A549 (cell line): ENCODE measurements around the gene HPCAL1.
A peak's percentile ranks its signal among the peaks of the same experiment; 100 is the strongest.

ENCODE experiments used
- CBX8 ChIP-seq: fragments of 200-600 bp; sonication (generic); IDR thresholded peaks from 2 replicates; pipeline ENCODE4 v1.6.1; 2016
- CEBPB ChIP-seq, 2 experiments: fragments of >200 bp in 1 of 2; sonication (Bioruptor Twin) in 1 of 2; formaldehyde crosslinking in 1 of 2; IDR thresholded peaks; 2 replicates each; pipeline ENCODE4 v1.6.1; 2012 to 2016
- EP300 ChIP-seq, 2 experiments: fragments of >200 bp; sonication (Bioruptor Twin); formaldehyde crosslinking; IDR thresholded peaks; 2 replicates in 1 of 2; 3 replicates in 1 of 2; pipeline ENCODE4 v1.6.1; 2016 to 2017
- GATA3 ChIP-seq: IDR thresholded peaks from 2 replicates; pipeline ENCODE4 v1.6.1; 2012; ENCODE audit warnings: borderline replicate concordance
- HOXA7 ChIP-seq: fragments of 250-450 bp; sonication (Bioruptor Pico); IDR thresholded peaks from 2 replicates; pipeline ENCODE4 v1.5.0; 2020; ENCODE audit warnings: mild to moderate bottlenecking, moderate library complexity
- KDM5A ChIP-seq: fragments of 200-600 bp; sonication (generic); IDR thresholded peaks from 2 replicates; pipeline ENCODE4 v1.6.1; 2016; ENCODE audit warnings: antibody characterized with exemption, mild to moderate bottlenecking
- POLR2AphosphoS2 ChIP-seq: conservative IDR thresholded peaks from 2 replicates; pipeline ENCODE4 v1.6.1; 2012; ENCODE audit warnings: low read length, improper control_type of control experiment, inconsistent platforms
- TP53 ChIP-seq: fragments of 250-450 bp; sonication (Bioruptor Pico); IDR thresholded peaks from 2 replicates; pipeline ENCODE4 v1.5.0; 2021; ENCODE audit warnings: mild to moderate bottlenecking, moderate library complexity
- TF ChIP-seq, protein P1 (sequence below): fragments of >200 bp; sonication (Bioruptor Twin); formaldehyde crosslinking; IDR thresholded peaks from 3 replicates; pipeline ENCODE4 v1.5.1; 2016
- TF ChIP-seq, protein P2 (sequence below): IDR thresholded peaks from 2 replicates; pipeline ENCODE4 v1.6.1; 2012

DNA sequence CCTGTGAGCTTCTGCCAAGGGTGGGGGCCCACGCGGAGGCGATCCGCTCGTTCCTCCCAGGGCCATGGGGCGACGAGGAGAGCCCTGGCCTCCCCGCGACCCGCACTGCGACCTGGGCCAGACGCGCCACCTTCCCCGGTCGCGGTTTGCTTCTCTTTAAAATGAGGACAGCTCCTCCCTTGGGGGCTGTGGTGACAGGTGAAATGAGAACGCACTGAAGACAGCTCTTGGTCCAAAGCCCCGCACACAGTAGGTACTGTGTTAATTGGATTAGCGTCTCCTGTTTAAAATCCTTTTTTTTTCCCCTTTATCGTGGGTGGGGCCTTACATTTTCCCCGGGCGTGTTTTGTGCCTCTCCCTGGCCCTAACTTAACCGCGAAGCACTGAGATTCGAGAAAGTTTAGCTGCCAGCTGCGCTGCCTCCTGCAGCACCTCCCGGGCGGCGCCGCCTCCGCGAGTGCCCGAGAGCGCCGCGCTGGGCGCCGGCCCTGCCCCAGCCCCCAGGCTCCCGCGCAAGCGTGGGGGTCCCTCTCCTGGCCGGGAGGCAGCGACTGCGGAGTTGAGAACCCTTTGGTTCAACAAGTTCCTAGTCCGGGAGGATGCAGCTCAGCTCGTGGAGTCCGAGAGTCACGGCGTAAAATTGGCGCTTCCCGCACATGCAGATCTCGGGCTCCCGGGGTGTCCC lies 1.1 kb downstream of the HPCAL1 start:
- TF ChIP-seq HOXA7 (CRISPR knock-in tag), result no peak
- TF ChIP-seq, protein P1, sequence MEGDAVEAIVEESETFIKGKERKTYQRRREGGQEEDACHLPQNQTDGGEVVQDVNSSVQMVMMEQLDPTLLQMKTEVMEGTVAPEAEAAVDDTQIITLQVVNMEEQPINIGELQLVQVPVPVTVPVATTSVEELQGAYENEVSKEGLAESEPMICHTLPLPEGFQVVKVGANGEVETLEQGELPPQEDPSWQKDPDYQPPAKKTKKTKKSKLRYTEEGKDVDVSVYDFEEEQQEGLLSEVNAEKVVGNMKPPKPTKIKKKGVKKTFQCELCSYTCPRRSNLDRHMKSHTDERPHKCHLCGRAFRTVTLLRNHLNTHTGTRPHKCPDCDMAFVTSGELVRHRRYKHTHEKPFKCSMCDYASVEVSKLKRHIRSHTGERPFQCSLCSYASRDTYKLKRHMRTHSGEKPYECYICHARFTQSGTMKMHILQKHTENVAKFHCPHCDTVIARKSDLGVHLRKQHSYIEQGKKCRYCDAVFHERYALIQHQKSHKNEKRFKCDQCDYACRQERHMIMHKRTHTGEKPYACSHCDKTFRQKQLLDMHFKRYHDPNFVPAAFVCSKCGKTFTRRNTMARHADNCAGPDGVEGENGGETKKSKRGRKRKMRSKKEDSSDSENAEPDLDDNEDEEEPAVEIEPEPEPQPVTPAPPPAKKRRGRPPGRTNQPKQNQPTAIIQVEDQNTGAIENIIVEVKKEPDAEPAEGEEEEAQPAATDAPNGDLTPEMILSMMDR, result peak; percentile 29; the same call in 2 of the 3 replicates
- no peak; the same call in 1 of the 2 replicates for TF ChIP-seq GATA3
- TF ChIP-seq CBX8, result no peak
- TF ChIP-seq KDM5A, result no peak
- TF ChIP-seq CEBPB (IDR thresholded peaks at IDR 0.05), result no peak
- TF ChIP-seq TP53 (CRISPR knock-in tag), result no peak
- TF ChIP-seq POLR2AphosphoS2, result no peak
- no peak for TF ChIP-seq EP300 (IDR thresholded peaks at IDR 0.05)
- TF ChIP-seq, protein P2, sequence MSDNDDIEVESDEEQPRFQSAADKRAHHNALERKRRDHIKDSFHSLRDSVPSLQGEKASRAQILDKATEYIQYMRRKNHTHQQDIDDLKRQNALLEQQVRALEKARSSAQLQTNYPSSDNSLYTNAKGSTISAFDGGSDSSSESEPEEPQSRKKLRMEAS, result peak; percentile 55; the same call in 1 of the 2 replicates
